HK-2 (cell line): ENCODE results near the gene ZNF280B.
"Not testable (repeated sequence)": the region's sequence is repeated elsewhere in the genome, so short reads cannot be mapped to it uniquely, and the experiment has no call there.

ENCODE experiments used
- DNase-seq: peaks from one replicate; pipeline ENCODE4 v3.0.0-alpha.2; 2018; ENCODE audit not compliant: unreplicated experiment

Gene ZNF280B

DNA sequence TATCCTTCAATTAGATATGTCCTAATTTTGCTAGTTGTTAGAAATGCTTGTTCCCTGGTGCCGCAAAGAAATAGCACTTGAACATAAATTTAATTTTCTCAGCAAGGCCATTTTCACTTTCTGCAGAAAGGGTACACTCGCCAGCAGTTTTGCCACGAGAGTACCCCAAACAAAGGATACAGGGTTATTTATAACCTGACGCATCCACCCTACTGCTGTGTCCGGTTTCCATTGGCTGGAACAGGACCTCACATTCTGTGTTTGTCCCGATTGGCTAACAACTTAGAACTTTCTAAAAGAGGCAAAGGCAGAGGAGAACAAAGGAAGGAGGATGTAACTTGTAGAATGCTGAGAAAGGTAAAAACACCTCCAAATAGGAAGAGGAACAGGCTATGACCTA is 1.4 kb upstream of the ZNF280B start:
- not testable (repeated sequence) for DNase-seq

DNA sequence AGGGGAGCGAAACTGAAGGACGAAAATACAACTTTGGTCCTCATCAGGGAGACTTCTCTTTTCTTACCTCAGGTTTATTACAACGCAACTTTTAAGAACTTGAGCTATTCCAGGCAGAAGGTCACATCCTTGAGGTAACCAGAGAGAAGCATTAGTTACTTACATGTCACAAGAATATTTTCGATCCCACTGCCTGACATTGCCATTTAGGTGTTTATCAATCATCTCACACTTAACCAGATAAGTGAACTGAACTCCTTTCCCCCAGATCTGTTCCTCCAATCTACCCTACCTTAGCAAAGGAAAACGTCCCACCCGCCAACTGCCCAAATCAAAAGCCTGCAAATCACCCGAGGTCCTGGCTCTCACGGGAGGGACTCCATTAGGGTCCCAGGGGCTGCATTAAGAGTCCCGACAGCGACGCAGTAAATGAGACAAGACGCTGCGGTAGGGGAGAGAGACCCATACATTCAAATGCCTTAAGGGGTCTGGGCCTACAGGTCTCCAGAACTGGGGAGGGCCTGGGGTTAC is 734 bp downstream of the ZNF280B start:
- no peak for DNase-seq

DNA sequence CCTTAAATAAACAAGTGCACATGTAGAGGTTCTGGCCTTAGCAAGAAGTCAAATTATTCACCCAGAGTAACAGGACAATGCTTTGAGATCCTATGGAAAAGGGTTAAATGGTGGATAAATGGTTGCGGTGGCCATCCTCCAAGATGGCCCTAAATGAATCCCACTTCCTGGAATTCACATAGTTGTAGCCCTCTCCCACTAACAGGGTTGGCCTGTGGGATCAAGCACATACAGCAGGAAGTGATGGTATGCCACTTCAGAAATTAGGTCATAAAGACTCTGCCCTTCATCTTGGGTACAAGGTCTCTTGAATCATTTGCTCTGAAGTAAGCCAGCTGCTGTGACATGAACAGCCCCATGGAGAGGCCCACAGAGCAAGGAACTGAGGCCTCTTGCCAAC is 1.8 kb downstream of the ZNF280B start:
- no peak for DNase-seq

DNA sequence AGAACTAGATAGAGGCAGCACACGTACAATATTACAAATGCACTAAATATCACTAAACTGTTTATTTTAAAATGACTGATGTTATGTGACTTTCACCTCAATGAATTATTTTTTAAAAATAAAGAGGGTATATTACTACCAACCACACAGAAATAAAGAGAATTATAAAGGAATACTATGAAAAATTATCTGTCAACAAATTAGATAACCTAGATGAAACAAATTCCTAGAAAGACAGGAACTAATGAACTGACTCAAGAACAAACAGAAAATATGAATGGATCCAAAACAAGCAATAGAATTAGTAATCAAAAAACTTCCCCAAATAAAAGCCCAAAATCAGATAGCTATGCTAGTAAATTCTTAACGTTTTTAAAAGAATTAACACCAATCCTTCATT is 10.3 kb downstream of the ZNF280B start:
- no peak for DNase-seq

DNA sequence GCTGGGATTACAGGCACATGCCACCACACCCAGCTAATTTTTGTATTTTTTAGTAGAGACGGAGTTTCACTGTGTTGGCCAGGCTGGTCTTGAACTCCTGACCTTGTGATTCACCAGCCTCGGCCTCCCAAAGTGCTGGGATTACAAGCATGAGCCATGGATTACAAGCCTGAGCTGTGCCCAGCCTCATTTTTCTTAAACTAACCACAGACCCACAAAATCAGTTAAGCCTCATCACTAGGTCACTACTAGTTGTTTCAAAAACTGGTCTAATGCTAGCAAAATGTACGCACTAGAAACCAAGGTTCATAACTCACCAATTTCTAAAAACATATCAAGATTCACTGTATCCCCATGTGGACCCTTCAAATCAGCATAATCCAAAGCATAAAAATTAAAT is 17.0 kb downstream of the ZNF280B start:
- DNase-seq, result not testable (repeated sequence)

DNA sequence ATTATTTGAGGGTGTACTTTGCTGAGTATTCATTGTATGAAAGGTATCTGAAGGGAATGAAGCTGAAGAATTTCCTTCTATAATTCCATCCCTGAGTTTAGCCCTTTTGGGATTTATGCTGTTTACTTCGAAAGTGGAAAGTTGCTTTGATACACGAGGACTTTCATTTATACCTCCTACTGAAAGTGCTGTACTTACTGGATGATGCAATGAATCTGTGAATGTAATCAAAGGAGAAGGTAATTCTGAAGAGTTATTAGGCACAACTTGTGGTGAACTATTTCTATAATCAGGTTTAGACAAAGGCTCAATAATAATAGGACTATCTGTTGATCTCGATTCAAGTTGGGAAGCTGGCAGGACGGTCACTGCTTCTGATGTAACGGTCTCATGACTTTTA is 19.8 kb downstream of the ZNF280B start:
- no peak for DNase-seq

DNA sequence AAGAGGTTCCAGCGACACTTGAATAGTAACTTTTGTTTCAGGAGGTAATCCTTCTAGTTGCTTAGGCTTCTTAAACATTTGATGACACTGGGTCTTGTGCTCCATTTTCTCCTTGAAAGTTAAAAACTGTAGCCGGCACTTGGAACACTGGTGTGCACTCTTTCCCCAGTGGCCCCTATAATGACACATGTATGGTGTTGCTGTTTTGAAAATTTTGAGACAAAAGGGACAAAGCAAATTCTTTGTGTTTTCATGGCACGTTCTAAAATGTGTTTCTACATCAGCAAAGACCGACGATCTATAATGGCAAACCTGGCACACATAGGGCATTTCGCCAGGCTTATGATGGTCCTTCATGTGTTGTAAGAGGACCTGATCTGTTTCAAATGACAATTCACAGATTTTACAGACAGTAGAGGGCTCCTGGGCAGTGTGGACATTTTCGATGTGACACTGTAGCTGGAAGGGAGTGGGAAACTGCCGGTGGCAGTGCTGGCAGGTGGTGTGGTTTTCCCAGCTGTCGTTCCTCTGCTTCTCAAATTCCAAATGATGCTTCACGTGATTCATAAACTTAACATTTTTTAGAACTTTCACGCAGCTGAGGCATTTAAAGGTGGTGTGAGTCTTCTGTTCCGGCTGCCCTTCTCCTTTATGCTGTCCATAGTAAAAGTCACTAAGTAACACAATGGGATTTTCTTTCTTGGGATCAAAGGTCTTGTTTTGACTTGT is 20.5 kb downstream of the ZNF280B start:
- no peak for DNase-seq

DNA sequence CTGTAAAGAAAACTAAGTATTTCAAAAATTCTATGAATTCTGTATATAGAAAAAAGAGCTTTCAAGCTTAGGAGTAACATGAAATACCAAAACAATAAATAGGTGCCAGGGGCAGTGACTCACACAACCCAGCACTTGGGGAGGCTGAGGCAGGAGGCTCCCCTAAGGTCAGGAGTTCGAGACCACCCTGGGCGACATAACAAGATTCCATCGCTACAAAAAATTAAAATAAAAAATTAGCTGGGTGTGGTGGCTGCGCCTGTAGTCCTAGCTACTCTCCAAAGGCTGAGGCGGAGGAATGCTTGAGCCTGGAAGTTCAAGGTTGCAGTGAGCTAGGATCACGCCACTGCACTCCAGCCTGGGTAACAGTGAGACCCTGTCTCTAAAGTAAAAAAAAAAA is 21.5 kb downstream of the ZNF280B start:
- DNase-seq, result no peak

DNA sequence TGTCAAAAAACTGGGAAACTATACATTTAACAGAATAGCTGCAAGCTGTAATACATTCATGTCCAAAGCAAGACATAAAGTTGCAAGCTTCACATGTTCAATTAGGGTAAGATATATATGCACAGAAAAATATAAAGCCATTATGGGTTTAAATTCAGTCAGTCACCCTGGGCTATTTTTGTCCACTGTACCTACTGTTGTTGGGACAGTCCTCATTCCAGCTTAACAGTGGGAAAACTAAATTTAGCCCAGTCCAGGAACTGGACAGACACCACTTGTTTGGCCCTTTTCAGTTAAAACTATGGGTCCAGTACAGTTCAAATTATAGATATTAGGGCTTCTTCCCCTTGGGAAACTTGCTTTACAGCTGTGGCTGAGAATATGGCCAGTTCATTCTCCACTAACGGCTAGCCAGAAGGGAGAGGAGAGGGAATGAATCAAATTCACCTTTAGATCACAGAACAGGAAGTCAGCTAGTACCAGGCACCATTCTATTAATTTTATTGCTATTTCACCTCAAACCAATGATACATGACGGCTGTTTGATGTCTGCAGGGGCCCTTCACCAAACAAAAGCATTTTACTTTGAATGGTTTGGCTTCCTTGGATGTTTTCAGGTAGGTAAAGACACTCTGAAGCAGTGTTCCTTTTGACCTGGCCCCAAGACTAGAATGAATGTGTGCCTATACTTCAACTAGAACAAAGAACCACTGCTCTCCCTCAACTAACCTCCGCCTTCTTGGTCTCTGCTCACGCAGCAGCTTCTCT is 22.2 kb downstream of the ZNF280B start:
- DNase-seq, result no peak

DNA sequence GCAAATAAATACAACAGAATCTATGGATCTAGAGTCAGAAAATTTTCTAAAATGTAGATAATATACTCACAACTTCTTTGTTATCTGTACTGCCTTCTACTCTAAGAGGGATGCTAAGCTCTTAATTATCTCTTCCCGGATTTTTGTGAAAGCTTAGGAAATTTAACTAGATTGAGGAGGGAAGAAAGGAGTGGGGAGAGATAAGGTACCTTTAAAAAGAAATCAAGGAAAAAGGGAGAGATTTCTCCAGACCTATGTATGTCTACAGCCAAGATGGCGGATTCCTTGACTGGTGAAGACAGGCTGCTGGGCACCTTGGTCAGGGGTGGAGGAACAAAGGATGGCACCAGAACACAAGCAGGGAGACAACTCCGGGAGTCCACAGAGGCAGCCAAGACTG is 23.0 kb downstream of the ZNF280B start:
- no peak for DNase-seq

DNA sequence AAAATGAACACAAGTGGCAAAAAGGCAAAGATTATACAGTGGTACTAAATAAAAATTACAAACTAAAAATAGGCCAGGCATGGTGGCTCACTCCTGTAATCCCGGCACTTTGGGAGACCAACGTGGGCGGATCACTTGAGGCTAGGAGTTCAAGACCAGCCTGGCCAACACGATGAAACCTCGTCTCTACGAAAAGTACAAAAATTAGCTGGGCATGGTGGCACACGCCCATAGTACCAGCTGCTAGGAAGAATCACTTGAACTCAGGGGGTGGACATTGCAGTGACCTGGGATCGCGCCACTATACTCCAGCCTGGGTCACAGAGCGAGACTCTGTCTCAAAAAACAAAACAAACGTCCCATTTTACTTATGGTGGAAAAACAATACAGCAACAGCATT is 24.5 kb downstream of the ZNF280B start:
- no peak for DNase-seq

DNA sequence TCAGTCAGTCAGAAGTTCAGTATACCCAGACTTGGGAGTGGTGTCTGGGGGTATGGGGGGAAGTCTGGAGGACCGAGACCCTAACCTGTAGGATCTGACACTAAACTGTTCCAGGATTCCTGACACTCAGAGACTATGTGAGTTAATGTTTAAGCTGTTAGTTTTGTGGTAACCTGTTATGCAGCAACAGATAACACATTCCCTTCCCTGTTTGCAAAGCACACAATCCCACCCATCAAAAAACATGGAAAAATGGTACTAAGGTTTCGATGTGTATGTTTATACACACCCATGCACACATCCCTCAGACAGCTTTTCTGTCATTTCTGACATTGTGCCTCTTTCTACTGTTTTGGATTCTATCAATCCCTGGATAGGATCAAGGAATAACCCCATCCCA is 27.6 kb downstream of the ZNF280B start:
- no peak for DNase-seq

DNA sequence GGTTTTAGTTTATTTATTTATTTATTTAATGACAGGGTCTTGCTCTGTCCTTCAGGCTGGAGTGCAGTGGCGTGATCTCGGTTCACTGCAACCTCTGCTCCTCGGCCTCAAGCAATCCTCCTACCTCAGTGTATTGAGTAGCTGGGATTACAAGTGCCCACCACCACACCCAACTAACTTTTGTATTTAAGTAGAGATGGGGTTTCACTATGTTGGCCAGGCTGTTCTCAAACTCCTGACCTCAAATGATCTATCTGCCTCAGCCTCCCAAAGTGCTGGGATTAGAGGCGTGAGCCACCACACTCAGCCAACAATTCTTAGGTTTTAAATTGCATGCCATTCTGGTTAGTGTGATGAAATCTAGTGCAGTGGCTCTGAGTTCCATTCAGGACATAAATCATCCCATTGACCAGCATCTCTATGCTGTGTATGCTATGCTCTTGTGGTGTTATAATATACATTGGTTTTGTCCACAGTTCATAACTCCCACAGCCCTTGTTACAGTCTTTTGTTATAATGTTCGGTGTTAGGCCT is 28.5 kb downstream of the ZNF280B start:
- DNase-seq, result no peak

DNA sequence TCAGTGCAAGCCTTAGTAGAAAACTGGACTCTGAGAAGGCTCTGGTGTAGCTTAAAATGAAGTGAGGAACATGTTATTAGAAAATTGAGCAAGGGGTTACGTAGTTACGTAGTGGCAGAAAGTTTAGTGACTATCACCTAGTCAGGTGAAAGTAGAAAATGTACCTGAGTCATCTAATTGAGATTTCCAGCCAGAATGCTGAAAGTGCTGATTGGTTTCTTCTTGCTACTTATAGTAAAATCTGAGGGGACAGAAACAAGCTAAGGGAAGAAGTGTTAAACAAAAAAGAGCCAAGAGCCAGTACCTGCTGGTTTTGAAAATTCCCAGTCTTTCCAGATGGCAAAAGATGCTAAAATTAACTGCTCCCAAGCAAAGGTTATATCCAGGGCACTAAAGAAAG is 29.4 kb downstream of the ZNF280B start:
- DNase-seq, result no peak

DNA sequence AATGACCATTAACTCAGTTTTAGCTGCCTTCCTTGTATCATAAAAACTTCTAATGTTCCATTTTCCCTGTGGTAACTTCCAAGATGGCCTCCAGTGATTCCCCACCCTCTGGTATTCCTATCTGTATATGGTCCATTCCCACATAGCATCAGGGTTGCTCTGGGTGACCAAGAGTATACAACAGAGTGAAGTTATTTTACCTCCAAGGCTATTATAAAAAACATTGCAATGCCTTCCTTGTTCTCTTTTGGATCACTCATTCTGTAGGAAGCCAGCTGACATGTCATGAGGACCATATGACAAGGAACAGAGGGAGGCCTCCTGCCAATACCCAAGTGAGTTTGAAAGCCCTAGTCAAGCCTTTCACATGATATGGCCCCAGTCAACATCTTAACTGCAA is 30.1 kb downstream of the ZNF280B start:
- no peak for DNase-seq

DNA sequence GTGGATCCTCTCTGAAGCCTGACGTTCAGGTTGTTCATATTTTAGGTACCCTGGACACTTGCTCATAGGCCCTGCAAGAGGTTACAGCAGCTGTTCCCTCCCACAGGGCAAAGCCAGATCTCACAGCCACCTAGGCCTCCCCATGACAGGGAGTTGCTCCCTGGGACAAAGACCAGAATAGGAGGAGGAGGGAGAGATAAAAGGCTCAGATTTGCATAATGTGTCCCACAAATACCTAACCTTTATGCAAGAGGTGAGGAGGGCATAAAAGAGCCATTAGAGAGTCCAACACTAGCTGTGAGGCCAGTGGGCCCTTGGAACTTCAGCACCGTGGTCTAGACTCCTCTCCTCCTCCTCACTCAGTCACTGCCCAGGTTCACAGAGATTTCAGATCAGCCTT is 33.8 kb downstream of the ZNF280B start:
- DNase-seq, result no peak

DNA sequence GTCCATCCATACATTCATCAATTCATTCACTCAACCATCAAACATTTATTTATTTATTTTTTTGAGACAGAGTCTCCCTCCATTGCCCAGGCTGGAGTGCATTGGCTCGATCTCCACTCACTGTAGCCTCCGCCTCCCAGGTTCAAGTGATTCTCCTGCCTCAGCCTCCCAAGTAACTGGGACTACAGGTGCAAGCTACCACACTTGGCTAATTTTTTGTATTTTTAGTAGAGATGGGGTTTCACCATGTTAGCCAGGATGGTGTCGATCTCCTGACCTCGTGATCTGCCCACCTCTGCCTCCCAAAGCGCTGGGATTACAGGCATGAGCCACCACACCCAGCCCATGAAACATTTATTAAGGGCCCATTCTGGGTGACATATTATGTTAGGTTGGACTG is 37.4 kb downstream of the ZNF280B start:
- DNase-seq, result not testable (repeated sequence)

DNA sequence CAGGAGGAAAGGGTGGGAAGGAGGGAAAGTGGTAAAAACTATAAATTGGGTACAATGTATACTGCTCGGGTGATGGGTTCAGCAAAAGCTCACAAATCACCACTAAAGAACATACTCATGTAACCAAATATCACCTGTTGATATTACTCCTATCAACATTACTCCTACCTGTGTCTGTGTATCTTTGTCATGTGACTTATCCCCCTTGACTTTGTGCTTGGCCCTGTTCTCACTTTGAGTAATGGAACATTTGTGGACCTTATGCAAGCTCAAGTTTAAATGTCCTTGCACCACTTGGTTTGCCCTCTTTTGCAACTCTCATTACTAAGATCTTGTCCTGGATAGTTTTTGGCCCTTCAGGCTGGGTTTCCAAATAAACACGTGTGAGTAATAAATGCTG is 39.0 kb downstream of the ZNF280B start:
- DNase-seq, result no peak

DNA sequence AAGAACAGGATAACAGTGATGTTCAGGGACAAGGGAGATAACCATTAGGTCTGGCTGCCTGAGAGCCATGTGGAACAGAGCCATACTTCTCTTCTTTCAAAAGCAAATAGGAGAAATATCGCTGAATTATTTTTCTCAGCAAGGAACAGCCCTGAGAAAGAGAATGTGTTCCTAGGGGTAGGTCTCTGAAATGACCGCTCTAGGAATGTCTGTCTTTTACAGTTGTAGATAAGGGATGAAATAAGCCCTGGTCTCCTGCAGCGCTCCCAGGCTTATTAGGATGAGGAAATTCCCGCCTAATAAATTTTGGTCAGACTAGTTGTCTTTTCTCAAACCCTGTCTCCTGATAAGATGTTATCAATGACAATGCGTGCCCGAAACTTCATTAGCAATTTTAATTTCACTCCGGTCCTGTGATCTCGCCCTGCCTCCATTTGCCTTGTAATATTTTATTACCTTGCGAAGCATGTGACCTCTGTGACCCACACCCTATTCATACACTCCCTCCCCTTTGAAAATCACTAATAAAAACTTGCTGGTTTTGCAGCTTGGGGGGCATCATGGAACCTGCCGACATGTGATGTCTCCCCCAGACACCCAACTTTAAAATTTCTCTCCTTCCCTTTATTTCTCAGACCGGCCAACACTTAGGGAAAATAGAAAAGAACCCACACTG is 39.6 kb downstream of the ZNF280B start:
- DNase-seq, result not testable (repeated sequence)

DNA sequence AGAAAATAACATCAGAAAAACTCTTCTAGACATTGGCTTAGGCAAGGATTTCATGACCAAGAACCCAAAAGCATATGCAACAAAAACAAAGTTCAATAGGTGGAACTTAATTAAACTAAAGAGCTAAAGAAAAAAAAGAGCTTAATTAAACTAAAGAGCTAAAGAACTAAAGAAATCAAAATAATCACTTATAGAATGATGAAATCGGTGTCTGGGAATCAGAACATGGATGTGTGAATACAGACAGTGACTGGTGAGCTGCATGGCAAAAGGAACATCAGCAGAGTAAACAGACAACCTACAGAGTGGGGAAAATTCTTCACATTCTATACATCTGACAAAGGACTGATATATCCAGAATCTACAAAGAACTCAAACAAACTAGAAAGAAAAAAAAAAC is 41.4 kb downstream of the ZNF280B start:
- DNase-seq, result no peak

DNA sequence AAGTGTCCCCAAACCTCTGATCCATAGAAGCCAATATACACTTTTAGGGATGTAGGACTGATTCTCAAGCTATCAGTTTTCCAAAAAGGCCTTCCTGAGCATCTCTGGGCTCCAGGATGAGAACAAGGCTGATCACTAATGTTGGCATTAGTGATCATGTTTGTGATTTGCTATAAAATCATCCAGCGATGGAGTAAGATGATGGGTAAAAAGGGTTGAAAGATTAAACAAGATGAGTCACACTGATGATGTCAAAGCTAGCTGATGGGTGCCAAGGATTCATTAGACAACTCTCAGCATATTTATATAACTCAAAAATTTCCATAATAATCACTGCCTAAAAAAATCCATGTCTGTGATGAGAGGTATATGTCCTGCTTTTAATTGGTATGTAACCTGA is 42.8 kb downstream of the ZNF280B start:
- no peak for DNase-seq

DNA sequence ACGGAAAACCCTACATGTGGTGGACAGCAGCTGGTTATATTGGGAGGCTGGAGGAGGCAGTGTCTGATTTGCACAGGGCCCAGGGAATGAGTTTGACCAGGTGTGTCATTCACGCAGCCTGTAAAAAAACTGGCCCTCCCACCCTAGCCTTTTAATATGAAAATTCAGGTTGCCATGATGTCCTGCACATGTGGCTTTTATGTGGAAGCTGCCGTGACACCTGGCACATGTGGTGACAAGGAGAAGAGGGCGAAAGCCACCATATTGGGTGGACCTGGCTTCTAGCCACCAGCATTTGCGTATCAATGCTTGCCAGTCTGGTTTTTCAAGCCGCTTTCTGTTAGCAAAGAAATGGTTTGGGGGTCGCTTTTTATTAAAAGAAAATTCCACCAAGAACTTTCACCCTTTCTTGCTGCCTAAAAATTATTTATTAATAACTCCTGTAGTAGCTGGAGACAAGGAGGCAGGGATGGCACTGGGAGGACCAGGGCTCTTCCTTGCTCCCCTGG is 43.4 kb downstream of the ZNF280B start:
- no peak for DNase-seq
